DND-41 (cell line): ENCODE results near the gene SERPINH1.
A peak's percentile ranks its signal among the peaks of the same experiment; 100 is the strongest.

Source experiments
- ATAC-seq: fragments of 200-7000 bp; cut with Tn5 transposase; 3 replicates; pipeline ENCODE4 v1.9.1; 2021; ENCODE audit warnings: low read depth; ENCODE audit not compliant: insufficient read depth
- DNase-seq: peaks from one replicate; pipeline ENCODE4 v3.0.0-alpha.2; 2020
- H2AFZ ChIP-seq: 2 replicates; pipeline ENCODE4 v1.6.0; 2012; ENCODE audit warnings: low read depth, low read length
- H3K27ac ChIP-seq: 2 replicates; pipeline ENCODE4 v1.5.1; 2012; ENCODE audit warnings: low read length, inconsistent platforms
- H3K27me3 ChIP-seq: fragments of 200-600 bp; sonication (generic); 2 replicates; pipeline ENCODE4 v1.6.0; 2012; ENCODE audit warnings: low read length, mild to moderate bottlenecking, inconsistent platforms; ENCODE audit not compliant: insufficient read depth, poor library complexity
- H3K36me3 ChIP-seq: 2 replicates; pipeline ENCODE4 v1.5.1; 2012; ENCODE audit warnings: low read length, inconsistent platforms; ENCODE audit not compliant: insufficient read depth
- H3K4me1 ChIP-seq: 2 replicates; pipeline ENCODE4 v1.5.1; 2012; ENCODE audit warnings: mild to moderate bottlenecking, low read length; ENCODE audit not compliant: insufficient read depth
- H3K4me2 ChIP-seq: 2 replicates; pipeline ENCODE4 v1.6.0; 2012; ENCODE audit warnings: mild to moderate bottlenecking, moderate library complexity, low read length, inconsistent platforms; ENCODE audit not compliant: insufficient read depth
- H3K4me3 ChIP-seq, 2 experiments: fragments of 200-600 bp in 1 of 2; shearing (Covaris generic) in 1 of 2; 2 replicates each; pipeline ENCODE4 v1.5.1; 2012 to 2016; ENCODE audit warnings: inconsistent platforms in 2 of 2, low read length in 2 of 2, mild to moderate bottlenecking in 2 of 2, low read depth in 1 of 2, moderate library complexity in 1 of 2
- H3K79me2 ChIP-seq: 2 replicates; pipeline ENCODE4 v1.6.0; 2012; ENCODE audit warnings: low read length, inconsistent platforms; ENCODE audit not compliant: insufficient read depth
- H3K9ac ChIP-seq: 2 replicates; pipeline ENCODE4 v1.6.0; 2012; ENCODE audit warnings: low read depth, mild to moderate bottlenecking, inconsistent platforms, low read length, moderate library complexity
- H3K9me3 ChIP-seq: 2 replicates; pipeline ENCODE4 v1.5.1; 2012; ENCODE audit warnings: low read length, moderate library complexity, mild to moderate bottlenecking, inconsistent platforms; ENCODE audit not compliant: insufficient read depth, severe bottlenecking
- H4K20me1 ChIP-seq: 2 replicates; pipeline ENCODE4 v1.6.0; 2012; ENCODE audit warnings: low read length; ENCODE audit not compliant: insufficient read depth
- EZH2 ChIP-seq: IDR thresholded peaks from 3 replicates; pipeline ENCODE4 v1.6.1; 2012; ENCODE audit warnings: borderline replicate concordance, low read depth, mild to moderate bottlenecking, moderate library complexity, low read length, inconsistent platforms; ENCODE audit not compliant: severe bottlenecking
- TF ChIP-seq, protein P1 (sequence below): IDR thresholded peaks from 2 replicates; pipeline ENCODE4 v1.5.1; 2012; ENCODE audit warnings: borderline replicate concordance, low read length, moderate library complexity, mild to moderate bottlenecking; ENCODE audit not compliant: poor library complexity, severe bottlenecking; ENCODE audit errors: extremely low read depth

Gene SERPINH1

DNA sequence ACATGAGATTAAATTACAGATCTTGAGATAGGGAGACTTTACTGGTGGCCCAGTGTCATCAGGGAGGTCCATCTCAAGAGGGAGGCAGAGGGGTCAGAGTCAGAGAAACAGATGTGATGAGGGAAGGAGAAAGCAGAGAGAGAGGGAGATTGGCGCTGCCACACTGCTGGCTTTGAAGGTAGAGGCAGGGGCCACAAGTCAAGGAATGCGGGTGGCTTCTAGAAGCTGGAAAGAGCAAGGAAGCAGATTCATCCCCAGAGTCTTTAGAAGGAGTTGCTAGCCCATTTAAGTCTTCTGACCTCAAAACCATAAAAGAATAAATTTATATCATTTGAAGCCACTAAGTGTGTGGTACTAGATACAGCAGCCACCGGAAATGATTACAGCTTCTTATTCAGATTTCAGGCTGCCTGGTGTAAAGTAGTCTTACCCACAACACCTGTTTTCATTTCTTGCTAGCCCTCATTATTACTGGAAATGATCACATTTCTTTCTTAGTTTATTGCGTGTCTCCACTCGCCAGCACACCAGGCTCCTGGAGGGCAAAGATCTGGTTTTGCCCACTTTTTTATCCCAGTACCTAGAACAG is 12.6 kb upstream of the SERPINH1 start:
- Histone ChIP-seq H2AFZ (no peak overlapping the region), H3K36me3 (no peaks in the 10 kb centered on the region), H3K27ac (no peak overlapping the region), H3K27me3 (peaks cover 10% of the 10 kb centered on the region), H3K4me1 (no peaks in the 10 kb centered on the region), H3K4me3 (no peak overlapping the region), H4K20me1 (no peaks in the 10 kb centered on the region; the same call in 1 of the 2 replicates), H3K79me2 (no peaks in the 10 kb centered on the region), H3K9ac (no peak overlapping the region), H3K4me2 (no peak overlapping the region), H3K9me3 (peaks cover 6% of the 10 kb centered on the region)
- peak; percentile 79 for ATAC-seq
- DNase-seq: no peak
- TF ChIP-seq, protein P1, sequence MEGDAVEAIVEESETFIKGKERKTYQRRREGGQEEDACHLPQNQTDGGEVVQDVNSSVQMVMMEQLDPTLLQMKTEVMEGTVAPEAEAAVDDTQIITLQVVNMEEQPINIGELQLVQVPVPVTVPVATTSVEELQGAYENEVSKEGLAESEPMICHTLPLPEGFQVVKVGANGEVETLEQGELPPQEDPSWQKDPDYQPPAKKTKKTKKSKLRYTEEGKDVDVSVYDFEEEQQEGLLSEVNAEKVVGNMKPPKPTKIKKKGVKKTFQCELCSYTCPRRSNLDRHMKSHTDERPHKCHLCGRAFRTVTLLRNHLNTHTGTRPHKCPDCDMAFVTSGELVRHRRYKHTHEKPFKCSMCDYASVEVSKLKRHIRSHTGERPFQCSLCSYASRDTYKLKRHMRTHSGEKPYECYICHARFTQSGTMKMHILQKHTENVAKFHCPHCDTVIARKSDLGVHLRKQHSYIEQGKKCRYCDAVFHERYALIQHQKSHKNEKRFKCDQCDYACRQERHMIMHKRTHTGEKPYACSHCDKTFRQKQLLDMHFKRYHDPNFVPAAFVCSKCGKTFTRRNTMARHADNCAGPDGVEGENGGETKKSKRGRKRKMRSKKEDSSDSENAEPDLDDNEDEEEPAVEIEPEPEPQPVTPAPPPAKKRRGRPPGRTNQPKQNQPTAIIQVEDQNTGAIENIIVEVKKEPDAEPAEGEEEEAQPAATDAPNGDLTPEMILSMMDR: no peak

DNA sequence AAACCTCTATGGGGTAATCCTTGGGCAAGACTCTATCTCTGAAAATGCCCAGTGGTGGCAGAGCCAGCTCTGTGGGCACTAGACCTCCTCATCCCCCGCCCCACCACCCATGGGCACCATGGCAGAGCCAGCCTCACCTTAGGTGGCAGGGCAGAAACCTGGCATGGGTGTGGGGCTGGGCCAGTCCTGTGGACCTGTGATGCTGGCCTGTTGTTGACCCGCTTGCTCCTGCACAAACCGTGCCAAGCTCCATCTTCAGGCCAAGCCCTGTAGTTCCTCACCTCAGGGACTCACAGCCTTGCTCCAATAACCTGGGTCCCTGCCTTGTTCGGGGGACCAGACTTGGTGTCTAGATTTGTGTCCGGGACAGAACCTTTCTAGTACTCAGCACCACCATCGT is 8.9 kb upstream of the SERPINH1 start:
- DNase-seq: no peak
- H3K79me2 ChIP-seq: no peaks in the 10 kb centered on the region
- H3K27me3 ChIP-seq: peaks cover 8% of the 10 kb centered on the region
- no peaks in the 10 kb centered on the region for H3K36me3 ChIP-seq
- H3K27ac ChIP-seq: no peak overlapping the region
- no peak overlapping the region for H3K4me2 ChIP-seq
- no peak for ATAC-seq
- peaks cover 6% of the 10 kb centered on the region for H3K9me3 ChIP-seq
- no peak overlapping the region for H2AFZ ChIP-seq
- no peaks in the 10 kb centered on the region for H4K20me1 ChIP-seq
- no peaks in the 10 kb centered on the region for H3K4me1 ChIP-seq
- no peak overlapping the region for H3K9ac ChIP-seq
- no peak overlapping the region for H3K4me3 ChIP-seq
- TF ChIP-seq, protein P1: no peak
- TF ChIP-seq EZH2: no peak

DNA sequence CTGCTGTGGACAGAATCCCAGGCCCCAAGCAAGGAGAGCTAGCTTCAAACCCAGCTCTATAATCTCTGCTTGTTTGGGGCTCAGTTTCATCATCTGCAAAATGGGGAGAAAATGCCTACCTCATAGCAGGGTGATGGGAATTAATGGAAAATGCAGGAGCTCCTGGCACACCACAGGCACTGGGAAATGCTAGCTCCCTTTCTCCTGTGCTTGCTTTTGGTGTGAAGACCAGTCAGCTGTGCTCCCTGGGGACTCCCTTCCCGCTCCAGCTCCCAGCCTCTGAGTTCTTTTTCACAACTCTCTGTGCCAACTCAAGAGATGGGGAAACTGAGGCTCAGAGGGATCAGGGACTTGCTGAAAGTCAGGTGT is 8.2 kb upstream of the SERPINH1 start:
- Histone ChIP-seq H3K9ac (no peak overlapping the region), H3K4me3 (no peak overlapping the region), H3K4me2 (no peak overlapping the region), H3K36me3 (no peaks in the 10 kb centered on the region), H3K79me2 (no peaks in the 10 kb centered on the region), H3K4me1 (no peaks in the 10 kb centered on the region), H4K20me1 (no peaks in the 10 kb centered on the region), H3K27me3 (peaks cover 8% of the 10 kb centered on the region), H2AFZ (no peak overlapping the region), H3K9me3 (peaks cover 5% of the 10 kb centered on the region), H3K27ac (no peak overlapping the region)
- TF ChIP-seq EZH2: no peak
- TF ChIP-seq, protein P1: no peak
- DNase-seq (no peak), ATAC-seq (no peak)
